Hematopoietic multipotent progenitor cell treated with erythropoietin and hydrocortisone succinate and interleukin-3 and kit ligand, for 8 days (in vitro differentiated cells): Measurements from ENCODE around the gene STX8.

ENCODE experiments used
- DNase-seq: peaks from one replicate; pipeline ENCODE4 v3.0.0-alpha.2; 2015

Gene STX8

DNA sequence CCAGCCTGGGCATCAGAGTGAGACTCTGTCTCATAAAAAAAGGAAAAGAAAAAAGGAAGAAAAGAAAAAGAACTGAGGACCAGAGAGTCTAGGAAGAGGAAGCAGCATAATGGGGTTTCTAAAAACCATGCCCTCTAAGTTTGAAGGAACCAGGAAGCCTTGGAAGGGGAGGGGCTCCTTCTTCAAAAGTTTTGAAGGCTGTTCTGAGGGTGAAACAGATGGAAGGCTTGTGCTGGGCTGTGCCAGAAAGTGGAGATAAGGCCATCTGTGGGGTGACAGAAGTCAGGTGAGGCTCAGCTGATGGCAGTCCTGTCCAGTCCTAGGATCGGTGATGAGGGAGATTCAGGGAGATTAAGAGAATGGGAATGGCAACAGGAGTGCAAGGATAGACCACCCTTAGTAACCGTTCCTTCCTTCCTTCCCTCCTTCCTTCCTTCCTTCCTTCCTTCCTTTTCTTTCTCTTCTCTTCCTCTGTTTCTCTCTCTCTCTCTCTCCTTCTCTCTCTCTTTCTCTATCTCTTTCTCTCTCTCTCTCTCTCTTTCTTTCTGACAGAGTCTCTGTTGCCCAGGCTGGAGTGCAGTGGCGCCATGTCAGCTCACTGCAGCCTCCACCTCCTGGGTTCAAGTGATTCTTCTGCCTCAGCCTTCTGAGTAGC lies 371.7 kb downstream of the STX8 start:
- DNase-seq: peak; percentile 44

DNA sequence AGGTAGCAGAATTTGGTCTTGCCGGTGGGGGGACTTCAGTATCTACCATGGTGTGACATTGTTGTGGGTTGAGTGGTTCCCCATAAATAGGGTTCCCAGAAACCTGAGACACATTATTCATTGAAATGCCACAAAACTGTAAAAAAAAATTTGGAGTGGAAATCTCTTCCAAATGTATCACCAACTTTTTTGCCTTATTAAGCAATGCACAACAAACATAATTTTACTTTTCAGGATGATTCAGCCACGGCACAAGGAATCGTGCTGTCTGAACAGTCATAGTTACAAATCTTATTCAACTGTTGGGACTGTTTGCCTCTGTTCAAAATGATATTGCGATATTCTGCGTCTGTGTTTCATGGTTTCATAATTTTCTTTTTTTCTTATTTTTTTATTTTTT lies 373.1 kb downstream of the STX8 start:
- DNase-seq: no peak

DNA sequence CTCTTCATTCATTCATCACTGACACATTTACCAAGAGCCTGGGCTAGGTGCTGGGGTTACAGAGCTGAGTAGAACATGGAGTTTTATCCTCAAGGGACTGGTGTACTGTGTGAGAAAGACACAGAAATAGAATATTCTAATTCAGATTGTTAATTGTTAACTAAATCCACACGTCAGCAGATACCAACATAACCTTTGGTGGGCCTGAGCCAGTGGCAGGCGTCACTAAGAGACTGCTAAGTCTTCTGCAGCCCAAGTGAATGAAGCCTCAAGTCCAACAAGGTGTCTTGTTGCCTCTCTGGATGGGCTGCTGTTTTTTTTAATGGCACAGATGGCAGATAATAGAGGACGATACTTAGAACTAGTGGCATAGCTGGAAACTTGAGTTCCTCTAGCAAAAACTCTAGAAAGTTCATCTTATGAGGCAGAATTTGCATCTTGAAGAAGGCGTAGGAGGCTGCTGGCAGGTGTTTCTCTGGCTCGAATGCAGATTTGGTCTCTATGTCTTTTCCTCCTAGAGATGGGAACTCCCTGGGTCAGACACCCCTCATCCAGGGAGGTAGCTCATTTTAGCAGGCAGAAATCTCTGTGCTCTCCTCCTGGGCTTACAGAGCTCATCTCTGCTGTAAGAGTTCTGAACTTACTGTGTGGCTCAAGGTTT lies 374.8 kb downstream of the STX8 start:
- no peak for DNase-seq
